GM18867 (cell line): Measurements from ENCODE around the gene SIDT2.
"Not testable (repeated sequence)": the region's sequence is repeated elsewhere in the genome, so short reads cannot be mapped to it uniquely, and the experiment has no call there.

ENCODE experiments used
- ATAC-seq: cut with Tn5 transposase; IDR thresholded peaks from one replicate; pipeline ENCODE4 v1.9.1; 2021; ENCODE audit warnings: mild to moderate bottlenecking, moderate library complexity; ENCODE audit not compliant: unreplicated experiment

SIDT2 gene

DNA sequence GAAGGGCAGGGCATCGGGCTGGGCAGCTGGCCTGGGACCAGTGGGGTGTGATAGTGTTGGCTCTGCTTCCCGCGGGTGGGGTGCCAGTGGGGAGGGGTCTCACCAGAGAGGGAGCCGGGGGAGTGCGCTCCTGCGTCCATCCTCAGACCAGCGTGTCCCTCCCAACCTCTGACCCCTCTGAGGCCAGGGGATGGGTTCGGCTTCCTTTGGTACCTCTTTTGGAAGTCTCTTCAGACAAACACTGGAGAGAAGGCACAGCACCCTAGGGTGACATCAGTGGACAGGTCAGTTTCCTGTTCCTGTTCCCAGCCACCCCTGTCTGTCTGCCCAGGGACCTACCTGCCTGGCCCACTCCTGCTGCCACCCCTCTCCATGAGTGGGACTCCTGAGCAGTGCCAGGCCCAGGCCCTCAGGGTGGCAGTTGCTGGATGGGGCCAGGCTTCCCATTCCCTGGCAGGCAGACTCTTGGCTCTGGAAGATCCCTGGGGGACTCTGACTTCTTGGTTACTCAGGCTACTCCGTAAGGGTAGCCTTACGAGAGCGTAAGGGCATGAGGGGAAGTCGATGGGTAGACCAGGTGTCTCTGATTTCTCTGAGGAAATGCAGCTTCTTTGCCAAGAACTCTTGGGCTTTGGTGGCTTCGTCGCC lies 23.2 kb downstream of the SIDT2 start:
- ATAC-seq = no peak

DNA sequence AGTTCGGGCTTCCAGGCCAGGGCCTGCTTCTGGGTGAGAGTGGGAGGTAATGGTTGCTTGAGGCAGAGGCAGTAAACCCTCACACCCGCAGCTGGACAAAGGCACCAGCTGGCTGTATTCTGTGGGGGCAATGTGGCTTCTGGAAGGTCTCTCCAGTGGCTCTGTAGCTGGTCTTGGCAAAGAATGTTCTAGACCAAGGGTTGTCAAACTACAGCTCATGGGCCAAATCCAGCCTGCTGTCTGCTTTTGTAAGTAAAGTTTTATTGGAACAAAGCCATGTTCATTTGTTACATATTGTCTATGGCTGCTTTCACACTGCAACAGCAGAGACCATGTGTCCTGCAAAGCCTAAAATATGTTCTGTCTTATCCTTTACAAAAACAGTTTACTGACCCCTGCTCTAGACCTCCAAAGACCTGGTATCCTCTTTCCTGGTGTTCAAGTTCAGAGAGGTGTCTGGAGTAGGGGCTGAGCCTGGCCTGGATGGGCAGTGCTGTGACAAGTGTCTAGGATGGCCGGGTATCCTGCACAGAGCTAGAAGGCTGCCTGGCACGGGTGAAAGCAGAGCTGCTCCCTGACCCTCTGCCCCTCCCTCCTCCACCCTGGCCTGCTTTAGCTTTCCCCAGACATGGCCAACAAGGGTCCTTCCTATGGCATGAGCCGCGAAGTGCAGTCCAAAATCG lies 24.0 kb downstream of the SIDT2 start:
- no peak for ATAC-seq

DNA sequence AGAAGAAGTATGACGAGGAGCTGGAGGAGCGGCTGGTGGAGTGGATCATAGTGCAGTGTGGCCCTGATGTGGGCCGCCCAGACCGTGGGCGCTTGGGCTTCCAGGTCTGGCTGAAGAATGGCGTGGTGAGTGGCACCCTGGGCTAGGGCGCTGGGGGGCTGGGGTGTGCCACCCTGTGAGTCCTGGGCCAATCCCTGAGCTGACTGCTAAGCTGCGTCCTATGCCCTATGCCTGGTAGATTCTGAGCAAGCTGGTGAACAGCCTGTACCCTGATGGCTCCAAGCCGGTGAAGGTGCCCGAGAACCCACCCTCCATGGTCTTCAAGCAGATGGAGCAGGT lies 24.5 kb downstream of the SIDT2 start:
- ATAC-seq = no peak

DNA sequence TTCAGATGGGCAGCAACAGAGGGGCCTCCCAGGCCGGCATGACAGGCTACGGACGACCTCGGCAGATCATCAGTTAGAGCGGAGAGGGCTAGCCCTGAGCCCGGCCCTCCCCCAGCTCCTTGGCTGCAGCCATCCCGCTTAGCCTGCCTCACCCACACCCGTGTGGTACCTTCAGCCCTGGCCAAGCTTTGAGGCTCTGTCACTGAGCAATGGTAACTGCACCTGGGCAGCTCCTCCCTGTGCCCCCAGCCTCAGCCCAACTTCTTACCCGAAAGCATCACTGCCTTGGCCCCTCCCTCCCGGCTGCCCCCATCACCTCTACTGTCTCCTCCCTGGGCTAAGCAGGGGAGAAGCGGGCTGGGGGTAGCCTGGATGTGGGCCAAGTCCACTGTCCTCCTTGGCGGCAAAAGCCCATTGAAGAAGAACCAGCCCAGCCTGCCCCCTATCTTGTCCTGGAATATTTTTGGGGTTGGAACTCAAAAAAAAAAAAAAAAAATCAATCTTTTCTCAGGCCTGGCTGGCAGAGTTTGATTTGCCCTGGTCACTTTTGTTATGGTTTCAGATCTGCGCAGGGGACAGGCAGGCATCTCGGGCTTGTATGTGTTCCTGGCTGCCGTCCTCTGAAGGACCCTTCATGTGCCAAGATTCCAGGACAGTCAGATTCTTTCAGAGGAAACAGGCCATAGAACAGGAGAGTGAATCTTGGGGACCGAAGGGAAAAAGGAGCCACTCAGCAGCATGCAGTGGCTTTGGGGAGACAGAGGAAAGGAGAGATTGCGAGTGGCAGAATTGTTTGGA lies 25.9 kb downstream of the SIDT2 start:
- no peak for ATAC-seq

DNA sequence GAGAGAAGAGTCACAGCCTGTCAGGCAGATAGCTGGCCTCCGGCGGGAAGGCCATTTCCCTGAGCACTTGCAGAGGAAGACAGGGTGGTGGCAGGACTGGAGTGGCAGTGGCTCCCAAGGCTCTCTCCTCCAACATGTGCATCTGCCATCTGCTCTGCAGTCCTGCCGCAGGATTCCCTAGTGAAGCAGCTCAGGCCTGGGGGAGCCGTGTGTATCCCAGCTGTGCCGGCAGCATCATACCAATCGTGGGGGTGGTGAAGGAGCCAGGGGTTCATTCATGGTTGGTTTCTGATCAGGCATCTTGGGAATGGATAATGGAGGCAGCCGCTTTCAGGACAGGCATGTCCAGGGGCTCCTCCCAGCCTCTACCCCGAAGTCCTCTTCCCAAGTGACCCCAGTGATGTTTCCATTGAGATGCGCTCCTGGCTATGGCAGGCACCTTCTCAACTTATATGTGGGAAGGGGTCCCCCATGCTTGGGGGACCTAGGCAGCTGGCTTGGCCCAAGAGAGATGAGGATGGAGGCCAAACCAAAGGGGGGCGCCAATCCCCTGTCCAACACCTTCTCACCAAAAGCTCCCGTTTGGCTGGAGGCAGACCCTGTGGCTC lies 26.8 kb downstream of the SIDT2 start:
- no peak for ATAC-seq

DNA sequence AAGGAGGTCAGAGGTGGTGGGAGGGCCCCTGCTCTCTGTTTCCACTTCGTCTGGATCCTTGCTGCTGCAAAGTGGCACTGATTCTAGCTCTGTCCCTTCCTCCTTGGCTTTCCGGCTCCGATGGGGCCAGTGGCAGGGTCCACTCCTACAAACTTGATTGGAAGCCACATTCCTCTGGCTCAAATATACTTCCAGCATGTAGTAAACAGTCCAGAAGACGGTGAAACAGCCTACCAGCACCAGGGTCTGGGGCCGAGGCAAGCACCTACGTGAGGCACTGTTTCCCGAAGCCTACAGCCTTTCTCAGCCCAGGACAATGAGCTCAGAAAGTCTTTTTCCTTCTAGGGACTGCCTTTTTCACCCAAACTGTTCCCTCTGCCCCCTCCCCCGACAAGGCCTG lies 27.6 kb downstream of the SIDT2 start:
- not testable (repeated sequence) for ATAC-seq

DNA sequence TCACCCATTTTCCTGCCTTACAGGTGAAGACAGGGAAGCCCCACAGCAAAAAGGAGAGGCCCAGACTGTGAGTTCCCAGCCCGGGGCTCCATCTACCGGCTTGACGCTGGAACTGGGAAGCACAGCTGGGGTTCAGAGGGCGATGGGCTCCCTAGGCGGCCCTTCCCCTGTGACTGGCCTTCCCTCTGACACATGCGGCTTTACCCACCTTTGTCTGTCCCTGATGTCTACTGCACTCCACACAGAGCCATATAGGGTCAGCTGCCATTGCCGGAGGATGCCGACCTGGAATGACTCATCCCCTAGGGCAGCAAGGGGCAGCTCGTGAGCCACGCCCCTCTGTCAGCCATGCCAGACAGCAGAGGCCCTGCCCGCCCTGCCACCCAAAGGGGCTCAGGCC lies 28.3 kb downstream of the SIDT2 start:
- not testable (repeated sequence) for ATAC-seq

DNA sequence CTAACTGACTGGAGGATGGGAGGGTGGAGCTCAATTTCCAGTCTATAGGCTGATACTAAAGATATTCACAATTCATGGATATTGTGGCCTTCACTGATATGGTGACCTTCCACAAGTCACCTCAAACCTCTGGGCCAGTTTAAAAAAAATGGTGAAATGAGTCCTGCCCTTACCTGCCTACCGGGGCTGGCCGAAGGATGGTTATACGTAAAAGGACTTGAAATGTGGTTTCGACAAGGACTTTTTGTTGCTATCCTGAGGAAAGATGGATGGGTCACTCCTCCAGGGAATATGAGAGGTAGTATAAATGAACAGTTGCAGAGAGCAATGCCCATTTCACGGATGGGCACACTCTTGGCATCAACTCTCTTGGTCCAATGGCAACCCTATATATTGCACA lies 28.9 kb downstream of the SIDT2 start:
- ATAC-seq = not testable (repeated sequence)

DNA sequence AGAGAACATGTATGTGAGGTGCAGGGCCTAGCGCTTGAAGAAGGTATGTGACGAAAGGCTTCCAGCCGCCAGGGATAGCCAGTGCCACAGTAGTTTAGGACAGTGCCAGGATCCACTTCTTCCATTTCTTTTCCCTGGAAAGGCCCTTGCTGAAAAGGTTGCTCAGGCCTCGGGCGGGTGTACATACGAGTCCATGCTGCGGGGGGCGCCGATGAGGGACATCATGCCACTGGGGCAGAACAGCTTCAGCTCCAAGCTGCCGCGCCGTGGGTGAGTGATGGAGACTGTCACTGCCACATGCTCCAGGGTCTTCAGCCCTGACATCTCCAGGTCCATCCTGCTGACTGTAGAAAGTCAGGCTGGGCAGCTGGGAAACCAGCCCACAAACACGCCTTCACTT lies 30.2 kb downstream of the SIDT2 start:
- ATAC-seq = not testable (repeated sequence)

DNA sequence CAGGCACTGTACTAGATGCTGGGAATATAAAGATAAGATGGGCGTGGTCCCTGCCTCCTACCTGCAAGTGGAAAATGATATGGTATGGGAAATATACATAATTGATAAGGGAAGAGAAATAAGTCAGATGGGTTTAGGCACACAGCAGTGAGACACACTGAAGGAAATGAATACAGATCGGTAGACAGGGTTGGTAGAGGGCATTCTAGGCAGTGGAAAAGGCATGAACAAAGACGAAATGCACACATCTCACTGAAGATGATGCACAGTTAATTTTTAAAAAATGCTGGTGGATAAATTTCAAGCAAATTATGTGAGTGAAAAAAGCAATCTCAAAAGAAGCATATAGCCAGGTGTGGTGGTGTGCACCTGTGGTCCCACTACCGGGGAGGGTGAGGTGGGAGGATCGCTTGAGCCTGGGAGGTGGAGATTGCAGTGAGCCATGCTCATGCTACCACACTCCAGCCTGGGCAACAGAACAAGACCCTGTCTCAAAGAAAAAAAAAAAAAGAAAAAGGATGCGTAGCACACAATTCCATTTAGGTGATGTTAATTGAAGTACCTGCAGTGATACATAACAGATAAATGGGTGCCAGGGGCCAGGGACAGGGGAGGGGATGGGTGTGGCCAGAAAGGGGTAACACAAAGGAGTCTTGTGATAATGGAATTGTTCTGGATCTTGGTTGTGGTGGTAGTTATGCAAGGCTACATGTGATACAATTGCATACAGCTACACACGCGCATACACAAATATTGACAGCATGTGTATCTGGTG lies 31.0 kb downstream of the SIDT2 start:
- not testable (repeated sequence) for ATAC-seq

DNA sequence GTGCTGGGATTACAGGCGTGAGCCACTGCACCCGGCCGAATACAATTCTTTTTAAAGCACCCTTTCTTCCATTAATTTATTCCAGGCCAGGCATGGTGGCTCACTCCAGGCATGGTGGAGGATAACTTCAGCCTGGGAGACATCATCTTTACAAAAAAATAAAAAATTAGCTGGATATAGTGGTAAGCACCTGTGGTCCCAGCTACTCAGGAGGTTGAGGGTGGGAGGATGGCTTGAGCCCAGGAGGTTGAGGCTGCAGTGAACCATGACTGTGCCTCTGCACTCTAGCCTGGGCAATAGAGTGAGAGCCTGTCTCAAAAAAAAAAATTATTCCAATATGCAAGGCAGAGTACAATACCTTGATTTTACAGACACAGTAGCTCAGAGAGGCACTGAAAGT lies 32.1 kb downstream of the SIDT2 start:
- no peak for ATAC-seq

DNA sequence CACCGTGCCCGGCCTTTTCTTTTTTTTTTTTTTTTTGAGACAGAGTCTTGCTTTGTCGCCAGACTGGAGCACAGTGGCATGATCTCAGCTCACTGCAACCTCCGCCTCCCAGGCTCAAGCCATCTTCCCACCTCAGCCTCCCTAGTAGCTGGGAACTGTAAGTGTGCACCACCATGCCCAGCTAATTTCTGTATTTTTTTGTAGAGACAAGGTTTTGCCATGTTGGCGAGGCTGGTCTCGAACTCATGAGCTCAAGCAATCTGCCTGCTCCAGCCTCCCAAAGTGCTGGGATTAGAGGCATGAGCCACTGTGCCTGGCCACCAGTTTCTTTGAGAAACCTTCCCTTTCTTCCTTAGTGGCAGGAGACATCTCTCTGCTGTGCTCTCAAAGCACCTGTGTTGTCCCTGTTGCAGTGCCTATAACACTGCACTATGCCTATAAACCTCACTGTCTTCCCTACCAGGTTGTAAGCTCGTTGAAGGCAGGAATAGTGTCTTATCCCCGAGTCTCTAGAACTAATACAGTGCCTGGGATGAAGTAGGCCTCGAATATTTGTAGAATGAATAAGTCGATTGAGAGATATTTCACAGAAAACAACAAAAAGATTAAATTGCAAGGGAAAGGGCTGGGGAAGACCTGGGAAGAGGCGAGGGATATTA lies 34.3 kb downstream of the SIDT2 start:
- no peak for ATAC-seq

DNA sequence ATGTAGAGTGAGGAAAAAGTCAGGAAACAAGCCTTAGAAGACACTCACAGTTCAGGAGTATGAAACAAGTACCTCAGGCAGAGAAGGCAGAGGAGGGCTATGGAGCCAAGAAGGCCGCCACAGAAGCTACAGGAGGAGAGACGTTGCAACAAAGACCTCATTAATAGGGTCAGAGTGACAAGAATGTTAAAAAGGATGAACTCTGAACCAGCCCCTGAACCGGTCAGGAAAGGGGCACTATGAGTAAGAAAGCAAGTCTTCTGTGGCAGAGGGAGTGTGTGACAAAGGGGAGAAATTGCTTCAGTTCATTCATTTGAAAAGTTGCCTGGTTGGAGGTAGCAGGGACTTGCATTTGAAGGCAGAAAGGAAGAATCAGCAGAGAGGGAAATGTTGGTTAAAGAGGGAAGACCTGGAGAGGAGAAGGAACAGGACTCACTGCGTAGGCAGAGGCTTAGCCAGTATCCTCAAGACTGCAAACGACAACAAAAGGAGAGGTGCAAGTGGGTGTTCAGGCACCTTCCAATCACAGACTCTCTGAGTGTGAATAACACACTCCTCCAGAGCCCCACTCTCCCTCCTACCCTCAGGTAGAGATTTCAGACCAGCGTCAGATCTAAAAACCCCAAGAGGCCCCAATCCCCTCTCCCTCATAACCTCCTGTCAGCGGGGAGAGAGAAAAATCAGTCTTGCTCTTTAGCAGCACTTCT lies 36.0 kb downstream of the SIDT2 start:
- ATAC-seq = no peak

DNA sequence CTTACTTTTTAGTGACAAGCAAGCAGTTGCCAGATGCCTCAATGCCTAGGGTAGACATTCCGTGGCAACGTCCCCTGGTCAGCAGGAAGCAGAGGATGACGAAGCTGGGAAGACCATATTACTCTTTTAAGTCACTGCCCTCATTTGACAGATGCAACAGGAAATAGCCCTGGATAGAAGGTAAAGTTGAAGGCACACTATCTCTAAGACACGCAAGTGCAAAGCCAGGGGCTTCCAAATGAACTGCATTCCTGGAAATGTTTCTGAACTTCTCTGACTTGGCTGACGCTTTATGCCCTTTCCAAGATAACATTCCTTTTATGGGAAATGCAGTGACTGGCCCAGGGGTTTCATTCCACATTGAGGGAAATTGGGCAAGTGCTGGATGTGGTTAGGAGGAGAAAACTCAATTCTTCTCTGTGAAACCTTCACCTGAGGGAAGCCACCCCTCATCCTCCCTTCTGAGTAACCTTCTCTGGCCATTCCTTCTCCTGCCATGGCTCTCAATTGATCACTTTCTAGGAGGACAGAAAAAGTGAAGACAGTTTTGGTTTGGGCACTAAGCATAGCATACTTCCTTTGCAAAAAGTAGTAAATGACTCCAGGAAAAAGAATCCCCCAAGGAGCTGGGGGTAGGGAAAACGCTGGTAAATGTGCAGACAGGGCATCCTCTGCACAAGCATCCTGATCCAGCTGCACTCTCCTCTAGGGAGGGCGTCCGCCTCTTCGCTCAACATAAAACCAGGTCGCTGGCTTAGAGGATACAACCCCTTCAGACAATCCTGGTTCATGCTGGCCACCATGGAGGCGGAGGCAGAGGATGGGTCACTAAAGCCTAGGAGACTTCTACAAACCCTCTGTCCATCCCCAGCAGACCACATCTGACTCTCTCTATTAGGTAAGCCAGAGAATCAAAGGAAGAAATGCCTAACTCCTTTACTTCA lies 38.9 kb downstream of the SIDT2 start:
- no peak for ATAC-seq

DNA sequence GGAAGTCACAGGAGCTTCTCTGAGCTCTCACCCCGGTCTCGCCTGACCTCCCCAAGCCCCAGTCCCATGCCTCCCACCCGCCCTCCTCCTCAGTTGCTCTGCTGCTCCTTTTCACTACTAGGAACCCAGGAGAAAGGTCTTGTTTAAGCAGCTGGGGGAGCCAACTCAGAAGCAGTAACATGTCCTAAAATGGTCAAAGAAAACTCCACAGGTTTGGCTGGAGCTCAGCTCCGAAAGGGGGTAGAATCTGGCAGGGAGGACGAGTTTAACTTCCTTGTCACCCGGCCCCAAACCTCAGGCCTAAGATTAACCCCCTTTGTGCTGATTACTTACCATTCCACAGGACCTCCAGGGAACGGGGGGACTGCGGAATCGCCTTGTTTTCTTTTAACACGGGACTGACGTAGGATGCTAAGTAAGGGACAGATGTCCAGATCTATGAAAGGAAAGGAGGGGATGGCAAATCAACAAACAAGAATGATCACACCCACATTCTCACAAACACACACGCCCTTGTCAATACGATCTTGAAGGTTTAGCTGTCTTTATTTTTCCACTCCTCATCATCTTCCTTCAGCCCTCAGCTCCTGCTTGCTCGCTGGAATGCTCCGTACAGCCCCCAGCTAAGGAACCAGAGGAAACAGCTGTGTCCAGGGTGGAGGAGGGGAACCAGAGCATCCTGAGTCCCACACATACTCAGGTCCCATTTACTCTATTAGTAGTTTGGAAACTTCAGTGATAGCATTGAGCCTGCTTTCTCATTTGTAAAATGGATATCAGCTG lies 39.8 kb downstream of the SIDT2 start:
- ATAC-seq = no peak

DNA sequence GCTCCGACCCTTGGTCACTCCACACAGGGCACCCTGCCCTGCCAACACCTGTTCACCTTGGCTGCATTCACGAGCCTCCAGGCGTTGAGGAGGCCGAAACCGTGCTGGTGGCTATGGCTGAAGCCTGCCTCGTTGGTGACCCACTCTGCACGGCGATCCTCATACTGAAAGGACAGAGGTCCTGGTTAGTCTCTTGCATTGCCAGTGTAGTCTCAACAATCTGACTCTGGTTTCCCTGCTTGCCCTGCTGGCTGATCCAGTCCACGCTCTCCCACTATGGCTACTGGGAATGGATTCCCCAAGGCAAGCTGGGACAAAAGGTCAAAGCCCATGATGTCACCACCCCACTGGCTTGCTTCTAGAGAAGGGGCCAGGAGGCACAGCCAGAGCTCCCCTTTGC lies 40.5 kb downstream of the SIDT2 start:
- ATAC-seq = no peak

DNA sequence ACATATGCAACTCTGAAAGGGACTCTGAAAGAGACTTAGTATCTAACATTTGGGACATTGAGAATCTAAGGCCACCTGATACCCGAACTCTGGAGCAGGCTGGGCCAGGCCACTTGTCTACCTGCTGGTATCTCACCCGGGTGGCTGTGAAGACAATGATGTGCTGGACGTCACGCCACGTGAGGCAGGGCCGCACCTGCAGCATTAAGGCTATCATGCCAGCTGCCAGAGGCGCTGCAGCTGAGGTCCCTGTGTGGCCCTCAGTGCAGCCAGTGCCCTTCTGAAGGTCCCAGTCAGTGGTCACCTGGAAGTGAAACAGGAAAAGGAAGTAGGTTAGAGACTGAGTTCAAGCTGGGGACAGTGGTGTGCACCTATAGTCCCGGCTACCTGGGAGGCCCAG lies 40.9 kb downstream of the SIDT2 start:
- ATAC-seq = no peak

DNA sequence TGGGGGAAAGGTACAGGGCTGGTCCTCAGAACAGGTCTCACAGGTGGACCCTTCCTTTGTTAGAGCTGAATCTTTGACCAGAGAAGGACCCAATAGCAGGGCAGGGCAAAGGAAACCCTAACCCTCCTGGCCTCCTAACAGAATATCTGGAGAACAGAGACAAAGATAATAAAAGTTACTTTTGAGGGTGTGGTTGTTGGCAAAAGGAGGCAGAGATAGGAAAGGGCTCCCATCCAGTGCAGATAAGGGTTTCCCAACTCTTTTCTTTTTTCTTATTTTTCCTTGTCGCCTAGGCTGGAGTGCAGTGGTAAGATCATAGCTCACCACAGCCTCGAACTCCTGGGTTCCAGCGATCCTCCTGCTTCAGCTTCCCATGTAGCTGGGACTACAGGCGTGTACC lies 41.5 kb downstream of the SIDT2 start:
- no peak for ATAC-seq
